Measurements from ENCODE around the gene MX1.

MX1 gene

DNA sequence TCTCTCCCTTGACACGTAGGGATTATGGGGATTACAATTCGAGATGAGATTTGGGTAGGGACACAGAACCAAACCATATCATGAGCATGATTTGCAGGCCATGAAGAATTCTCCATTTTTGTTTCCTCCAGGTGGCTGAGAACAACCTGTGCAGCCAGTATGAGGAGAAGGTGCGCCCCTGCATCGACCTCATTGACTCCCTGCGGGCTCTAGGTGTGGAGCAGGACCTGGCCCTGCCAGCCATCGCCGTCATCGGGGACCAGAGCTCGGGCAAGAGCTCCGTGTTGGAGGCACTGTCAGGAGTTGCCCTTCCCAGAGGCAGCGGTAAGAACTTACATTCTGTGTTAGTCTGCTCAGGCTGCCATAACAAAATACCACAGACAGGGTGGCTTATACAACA, 9.7 kb downstream of the MX1 start:
- Histone ChIP-seq H3K4me3 (ENCODE audit: low read depth in 1 of 2, low read length in 2 of 2) (no peak overlapping the region), H3K9me3 (ENCODE audit: control insufficient read depth in 1 of 2, low read length in 2 of 2) (no peaks in the 10 kb centered on the region), H3K27ac (ENCODE audit: low read length) (no peak overlapping the region), H3K27me3 (ENCODE audit: low read depth, low read length) (no peaks in the 10 kb centered on the region), H3K36me3 (ENCODE audit: control insufficient read depth in 1 of 2, insufficient read depth in 2 of 2, low read length in 2 of 2) (peaks cover 68 to 87% of the 10 kb centered on the region in 2 donors), H3K4me1 (ENCODE audit: control insufficient read depth in 1 of 2, insufficient read depth in 2 of 2, low read length in 2 of 2) (no peaks in the 10 kb centered on the region)

- Histone ChIP-seq H3K36me3 (ENCODE audit: control insufficient read depth in 1 of 2, insufficient read depth in 2 of 2, low read length in 2 of 2) (peaks cover 69 to 93% of the 10 kb centered on the region in 2 donors), H3K4me3 (ENCODE audit: low read depth in 1 of 2, low read length in 2 of 2) (no peak overlapping the region), H3K27me3 (ENCODE audit: low read depth, low read length) (no peaks in the 10 kb centered on the region), H3K27ac (ENCODE audit: low read length) (no peak overlapping the region), H3K9me3 (ENCODE audit: control insufficient read depth in 1 of 2, low read length in 2 of 2) (no peaks in the 10 kb centered on the region), H3K4me1 (ENCODE audit: control insufficient read depth in 1 of 2, insufficient read depth in 2 of 2, low read length in 2 of 2) (no peaks in the 10 kb centered on the region)
Observed at GRCh38 chr21:41437729-41438128, 11.7 kb downstream of the MX1 start.

- H3K36me3 ChIP-seq (ENCODE audit: control insufficient read depth in 1 of 2, insufficient read depth in 2 of 2, low read length in 2 of 2) = peaks cover 67 to 93% of the 10 kb centered on the region in 2 donors
- H3K9me3 ChIP-seq (ENCODE audit: control insufficient read depth in 1 of 2, low read length in 2 of 2) = no peaks in the 10 kb centered on the region
Observed at GRCh38 chr21:41438425-41439113, 12.5 kb downstream of the MX1 start.

DNA sequence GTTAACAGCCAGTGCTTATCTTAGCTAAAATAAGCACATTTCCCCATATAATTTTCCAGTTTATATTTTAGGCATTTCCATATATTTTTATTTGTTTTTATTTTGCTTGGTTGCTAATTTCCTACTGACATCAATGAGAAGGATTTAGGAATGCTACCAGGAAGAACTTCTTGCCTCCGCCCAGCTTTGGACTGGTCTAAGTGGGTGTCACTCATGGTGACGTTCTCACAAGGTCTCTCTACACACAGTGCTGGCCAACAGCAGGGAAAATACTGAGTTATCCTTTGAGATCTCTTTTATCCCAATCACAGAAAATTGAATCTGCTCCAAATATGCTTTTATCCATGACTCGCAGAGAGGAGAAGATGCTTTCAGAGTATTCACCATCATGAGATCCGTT, 13.2 kb downstream of the MX1 start:
- Histone ChIP-seq H3K36me3 (ENCODE audit: control insufficient read depth in 1 of 2, insufficient read depth in 2 of 2, low read length in 2 of 2) (peaks cover 66 to 91% of the 10 kb centered on the region in 2 donors), H3K9me3 (ENCODE audit: control insufficient read depth in 1 of 2, low read length in 2 of 2) (no peaks in the 10 kb centered on the region), H3K4me1 (ENCODE audit: control insufficient read depth in 1 of 2, insufficient read depth in 2 of 2, low read length in 2 of 2) (no peaks in the 10 kb centered on the region), H3K27me3 (ENCODE audit: low read depth, low read length) (no peaks in the 10 kb centered on the region), H3K27ac (ENCODE audit: low read length) (no peak overlapping the region), H3K4me3 (ENCODE audit: low read depth in 1 of 2, low read length in 2 of 2) (no peak overlapping the region)

More at GRCh38 chr21:41438425-41439113, 12.5 kb downstream of the MX1 start:
- H3K27me3 ChIP-seq (ENCODE audit: low read depth, low read length) = no peaks in the 10 kb centered on the region
- H3K4me1 ChIP-seq (ENCODE audit: control insufficient read depth in 1 of 2, insufficient read depth in 2 of 2, low read length in 2 of 2) = no peaks in the 10 kb centered on the region
- H3K4me3 ChIP-seq (ENCODE audit: low read depth in 1 of 2, low read length in 2 of 2) = no peak overlapping the region
- no peak overlapping the region for H3K27ac ChIP-seq (ENCODE audit: low read length)

DNA sequence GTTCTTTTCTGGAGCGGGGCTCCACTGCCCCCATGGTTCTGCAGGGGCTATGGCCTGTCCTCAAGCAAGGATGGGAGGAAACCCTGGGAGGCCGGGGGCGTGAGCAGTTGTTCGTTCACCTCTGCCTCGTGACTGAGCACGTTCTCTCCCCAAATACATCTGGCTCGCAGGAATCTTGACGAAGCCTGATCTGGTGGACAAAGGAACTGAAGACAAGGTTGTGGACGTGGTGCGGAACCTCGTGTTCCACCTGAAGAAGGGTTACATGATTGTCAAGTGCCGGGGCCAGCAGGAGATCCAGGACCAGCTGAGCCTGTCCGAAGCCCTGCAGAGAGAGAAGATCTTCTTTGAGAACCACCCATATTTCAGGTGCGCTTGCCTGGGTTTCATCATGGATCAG, 15.5 kb downstream of the MX1 start:
- H3K36me3 ChIP-seq (ENCODE audit: control insufficient read depth in 1 of 2, insufficient read depth in 2 of 2, low read length in 2 of 2) = peaks cover 75 to 82% of the 10 kb centered on the region in 2 donors
- H3K4me1 ChIP-seq (ENCODE audit: control insufficient read depth in 1 of 2, insufficient read depth in 2 of 2, low read length in 2 of 2) = no peaks in the 10 kb centered on the region

DNA sequence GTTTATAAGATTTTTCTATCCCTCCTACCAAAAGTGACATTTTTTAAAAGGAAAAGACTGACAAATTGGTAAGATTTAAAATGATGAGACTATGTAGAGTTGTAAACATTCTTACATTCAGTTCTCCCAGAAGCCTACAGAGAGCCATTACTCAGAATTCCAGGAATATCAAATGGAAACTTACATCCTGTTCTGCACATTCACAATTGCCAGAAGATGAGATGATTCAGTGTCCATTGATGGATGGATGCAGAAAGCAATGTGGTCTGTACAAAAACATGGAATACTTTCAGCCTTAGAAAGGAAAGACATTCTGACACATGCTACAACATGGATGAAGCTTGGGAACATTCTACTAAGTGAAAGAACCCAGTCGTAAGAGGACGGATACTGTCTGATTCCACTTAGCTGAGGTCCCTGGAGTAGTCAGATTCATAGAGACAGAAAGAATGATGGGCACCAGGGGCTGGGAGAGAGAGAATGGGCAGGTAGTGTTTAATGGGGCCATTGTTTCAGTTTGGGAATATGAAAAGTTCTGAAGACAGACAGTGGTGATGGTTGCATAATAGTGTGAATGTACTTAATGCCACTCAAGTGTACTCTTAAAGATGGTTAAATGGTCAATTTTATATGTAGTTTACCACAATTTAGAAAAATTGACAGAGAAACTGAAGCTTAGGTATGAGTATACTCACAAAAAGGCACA, 16.6 kb downstream of the MX1 start:
- Histone ChIP-seq H3K27me3 (ENCODE audit: low read depth, low read length) (no peaks in the 10 kb centered on the region), H3K27ac (ENCODE audit: low read length) (no peak overlapping the region), H3K4me1 (ENCODE audit: control insufficient read depth in 1 of 2, insufficient read depth in 2 of 2, low read length in 2 of 2) (no peaks in the 10 kb centered on the region), H3K4me3 (ENCODE audit: low read depth in 1 of 2, low read length in 2 of 2) (no peak overlapping the region), H3K36me3 (ENCODE audit: control insufficient read depth in 1 of 2, insufficient read depth in 2 of 2, low read length in 2 of 2) (peaks cover 77 to 82% of the 10 kb centered on the region in 2 donors), H3K9me3 (ENCODE audit: control insufficient read depth in 1 of 2, low read length in 2 of 2) (no peaks in the 10 kb centered on the region)

More for the DNA sequence above, 15.5 kb downstream of the MX1 start:
- no peak overlapping the region for H3K27ac ChIP-seq (ENCODE audit: low read length)
- H3K4me3 ChIP-seq (ENCODE audit: low read depth in 1 of 2, low read length in 2 of 2) = no peak overlapping the region
- no peaks in the 10 kb centered on the region for H3K27me3 ChIP-seq (ENCODE audit: low read depth, low read length)
- no peaks in the 10 kb centered on the region for H3K9me3 ChIP-seq (ENCODE audit: control insufficient read depth in 1 of 2, low read length in 2 of 2)

GRCh38 chr21:41443562-41443961, 17.5 kb downstream of the MX1 start:
- peaks cover 68 to 79% of the 10 kb centered on the region in 2 donors for H3K36me3 ChIP-seq (ENCODE audit: control insufficient read depth in 1 of 2, insufficient read depth in 2 of 2, low read length in 2 of 2)

GRCh38 chr21:41444703-41445464, 18.8 kb downstream of the MX1 start:
- Histone ChIP-seq H3K4me1 (ENCODE audit: control insufficient read depth in 1 of 2, insufficient read depth in 2 of 2, low read length in 2 of 2) (no peaks in the 10 kb centered on the region), H3K27me3 (ENCODE audit: low read depth, low read length) (no peaks in the 10 kb centered on the region), H3K36me3 (ENCODE audit: control insufficient read depth in 1 of 2, insufficient read depth in 2 of 2, low read length in 2 of 2) (peaks cover 66 to 75% of the 10 kb centered on the region in 2 donors), H3K4me3 (ENCODE audit: low read depth in 1 of 2, low read length in 2 of 2) (no peak overlapping the region), H3K9me3 (ENCODE audit: control insufficient read depth in 1 of 2, low read length in 2 of 2) (no peaks in the 10 kb centered on the region), H3K27ac (ENCODE audit: low read length) (no peak overlapping the region)

More at GRCh38 chr21:41443562-41443961, 17.5 kb downstream of the MX1 start:
- H3K4me3 ChIP-seq (ENCODE audit: low read depth in 1 of 2, low read length in 2 of 2) = no peak overlapping the region
- no peaks in the 10 kb centered on the region for H3K27me3 ChIP-seq (ENCODE audit: low read depth, low read length)
- no peaks in the 10 kb centered on the region for H3K9me3 ChIP-seq (ENCODE audit: control insufficient read depth in 1 of 2, low read length in 2 of 2)
- H3K27ac ChIP-seq (ENCODE audit: low read length) = no peak overlapping the region
- H3K4me1 ChIP-seq (ENCODE audit: control insufficient read depth in 1 of 2, insufficient read depth in 2 of 2, low read length in 2 of 2) = no peaks in the 10 kb centered on the region

- no peaks in the 10 kb centered on the region for H3K9me3 ChIP-seq (ENCODE audit: control insufficient read depth in 1 of 2, low read length in 2 of 2)
- no peak overlapping the region for H3K4me3 ChIP-seq (ENCODE audit: low read depth in 1 of 2, low read length in 2 of 2)
- H3K36me3 ChIP-seq (ENCODE audit: control insufficient read depth in 1 of 2, insufficient read depth in 2 of 2, low read length in 2 of 2) = peaks cover 64 to 77% of the 10 kb centered on the region in 2 donors
- H3K4me1 ChIP-seq (ENCODE audit: control insufficient read depth in 1 of 2, insufficient read depth in 2 of 2, low read length in 2 of 2) = no peaks in the 10 kb centered on the region
- H3K27me3 ChIP-seq (ENCODE audit: low read depth, low read length) = no peaks in the 10 kb centered on the region
- no peak overlapping the region for H3K27ac ChIP-seq (ENCODE audit: low read length)
Observed at GRCh38 chr21:41445465-41445862, 19.4 kb downstream of the MX1 start.

DNA sequence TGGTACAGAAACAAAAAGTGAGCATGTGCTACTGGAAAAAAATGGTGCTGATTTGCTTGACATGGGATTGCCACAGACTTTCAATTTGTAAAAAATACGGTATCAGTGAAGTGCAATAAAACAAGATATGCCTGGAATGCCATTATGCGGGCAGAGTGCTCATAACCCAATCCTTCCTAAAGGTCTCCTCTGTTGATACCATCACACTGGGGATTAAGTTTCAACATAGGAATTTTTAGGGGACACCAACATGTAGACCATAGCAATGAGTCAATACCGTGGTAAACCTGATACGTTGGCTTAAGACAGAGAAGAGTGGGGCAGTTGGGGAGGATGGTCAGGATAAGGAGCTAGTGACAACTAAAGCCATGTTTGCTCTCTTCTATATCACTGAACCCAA, 20.5 kb downstream of the MX1 start:
- Histone ChIP-seq H3K9me3 (ENCODE audit: control insufficient read depth in 1 of 2, low read length in 2 of 2) (no peaks in the 10 kb centered on the region), H3K4me1 (ENCODE audit: control insufficient read depth in 1 of 2, insufficient read depth in 2 of 2, low read length in 2 of 2) (no peaks in the 10 kb centered on the region), H3K27ac (ENCODE audit: low read length) (no peak overlapping the region), H3K36me3 (ENCODE audit: control insufficient read depth in 1 of 2, insufficient read depth in 2 of 2, low read length in 2 of 2) (peaks cover 58 to 74% of the 10 kb centered on the region in 2 donors), H3K27me3 (ENCODE audit: low read depth, low read length) (no peaks in the 10 kb centered on the region), H3K4me3 (ENCODE audit: low read depth in 1 of 2, low read length in 2 of 2) (no peak overlapping the region)

DNA sequence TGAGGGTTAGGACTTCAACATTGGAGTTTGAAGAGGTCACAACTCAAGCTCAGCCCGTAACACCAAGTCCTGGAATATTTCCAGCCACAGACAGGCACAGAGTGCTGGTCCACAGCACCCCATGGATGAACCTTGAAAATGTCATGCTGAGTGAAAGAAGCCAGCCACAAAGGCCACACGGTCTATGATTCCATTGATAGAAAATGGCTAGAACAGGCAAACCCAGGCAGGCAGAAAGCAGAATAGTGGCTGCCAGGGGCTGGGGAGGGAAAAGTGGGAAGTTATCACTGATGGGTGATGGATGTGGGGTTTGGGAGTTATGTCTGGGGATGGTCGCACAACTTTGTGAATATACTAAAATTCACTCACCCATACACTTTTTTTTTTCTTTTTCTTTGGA, 21.3 kb downstream of the MX1 start:
- H3K27me3 ChIP-seq (ENCODE audit: low read depth, low read length) = no peaks in the 10 kb centered on the region
- H3K36me3 ChIP-seq (ENCODE audit: control insufficient read depth in 1 of 2, insufficient read depth in 2 of 2, low read length in 2 of 2) = peaks cover 61 to 72% of the 10 kb centered on the region in 2 donors
- H3K27ac ChIP-seq (ENCODE audit: low read length) = no peak overlapping the region
- no peak overlapping the region for H3K4me3 ChIP-seq (ENCODE audit: low read depth in 1 of 2, low read length in 2 of 2)
- no peaks in the 10 kb centered on the region for H3K9me3 ChIP-seq (ENCODE audit: control insufficient read depth in 1 of 2, low read length in 2 of 2)
- no peaks in the 10 kb centered on the region for H3K4me1 ChIP-seq (ENCODE audit: control insufficient read depth in 1 of 2, insufficient read depth in 2 of 2, low read length in 2 of 2)

Data from muscle layer of duodenum (tissue), 2 donors.